ENCODE results near the gene NMT1.

Gene NMT1

GRCh38 chr17:45060797-45061605 lies at the start of gene NMT1:
Gene NMT1 (plus strand): TSS chr17:45061317. CDS start chr17:45061330, 13 bp downstream.
- peak; percentile 99 for DNase-seq (ENCODE audit: low spot score)

DNA sequence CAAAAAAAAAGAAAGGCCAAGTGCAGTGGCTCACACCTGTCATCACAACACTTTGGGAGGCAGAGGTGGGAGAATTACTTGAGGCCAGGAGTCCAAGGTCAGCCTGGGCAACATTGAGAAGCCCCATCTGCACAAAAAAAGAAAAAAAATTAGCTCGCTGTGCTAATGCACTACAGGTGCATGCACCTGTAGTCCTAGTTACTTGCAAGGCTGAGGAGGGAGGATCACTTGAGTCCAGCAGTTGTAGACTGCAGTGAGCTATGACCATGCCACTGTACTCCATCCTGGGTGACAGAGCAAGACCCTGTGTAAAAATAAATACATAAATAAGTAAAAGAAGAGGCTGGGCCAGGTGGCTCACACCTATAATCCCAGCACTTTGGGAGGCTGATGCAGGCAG lies 49.4 kb upstream of the NMT1 start:
- no peak for DNase-seq (ENCODE audit: low spot score)

GRCh38 chr17:45013021-45013997 lies 47.8 kb upstream of the NMT1 start:
- DNase-seq (ENCODE audit: low spot score), result no peak

DNA sequence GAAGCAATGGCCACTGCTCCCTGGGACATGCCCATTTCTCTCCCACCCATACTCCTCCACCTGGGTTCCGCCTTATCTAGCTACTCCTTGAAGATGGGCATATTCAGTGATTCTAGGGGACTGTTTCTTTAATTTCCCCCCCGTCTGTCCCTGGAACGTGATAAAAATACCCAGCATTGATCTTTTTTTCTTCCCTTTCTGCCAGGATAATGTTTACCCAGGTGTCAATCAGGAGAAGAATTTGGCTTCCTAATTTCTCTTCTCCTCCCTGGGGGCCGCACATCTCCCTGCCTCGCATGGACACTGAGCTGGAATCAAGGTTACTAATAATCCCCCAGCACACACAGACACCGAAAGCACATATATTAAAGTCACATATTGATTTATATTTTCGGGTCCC lies 44.9 kb upstream of the NMT1 start:
- no peak for DNase-seq (ENCODE audit: low spot score)

DNA sequence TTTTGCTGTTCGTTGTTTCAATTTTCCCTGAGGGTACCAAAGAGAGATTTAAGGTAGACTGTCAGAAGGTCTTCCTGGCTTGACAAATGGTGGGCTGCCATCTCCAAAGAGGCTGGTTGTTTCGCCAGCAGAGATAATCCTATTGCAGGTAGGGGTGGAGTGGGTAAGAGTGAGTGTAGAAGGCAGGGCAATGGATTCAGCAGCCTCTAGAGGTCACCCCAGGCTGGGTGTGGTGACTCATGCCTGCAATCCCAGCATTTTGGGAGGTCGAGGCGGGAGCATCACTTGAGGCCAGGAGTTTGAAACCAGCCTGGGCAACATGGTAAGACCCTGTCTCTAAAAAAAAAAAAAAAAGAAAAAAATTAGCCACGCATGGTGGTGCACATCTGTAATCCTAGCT lies 44.3 kb upstream of the NMT1 start:
- DNase-seq (ENCODE audit: low spot score), result no peak

GRCh38 chr17:45018514-45018847 lies 42.6 kb upstream of the NMT1 start:
- DNase-seq (ENCODE audit: low spot score), result no peak

- DNase-seq (ENCODE audit: low spot score), result no peak
Observed at GRCh38 chr17:45018848-45019711, 42.0 kb upstream of the NMT1 start.

DNA sequence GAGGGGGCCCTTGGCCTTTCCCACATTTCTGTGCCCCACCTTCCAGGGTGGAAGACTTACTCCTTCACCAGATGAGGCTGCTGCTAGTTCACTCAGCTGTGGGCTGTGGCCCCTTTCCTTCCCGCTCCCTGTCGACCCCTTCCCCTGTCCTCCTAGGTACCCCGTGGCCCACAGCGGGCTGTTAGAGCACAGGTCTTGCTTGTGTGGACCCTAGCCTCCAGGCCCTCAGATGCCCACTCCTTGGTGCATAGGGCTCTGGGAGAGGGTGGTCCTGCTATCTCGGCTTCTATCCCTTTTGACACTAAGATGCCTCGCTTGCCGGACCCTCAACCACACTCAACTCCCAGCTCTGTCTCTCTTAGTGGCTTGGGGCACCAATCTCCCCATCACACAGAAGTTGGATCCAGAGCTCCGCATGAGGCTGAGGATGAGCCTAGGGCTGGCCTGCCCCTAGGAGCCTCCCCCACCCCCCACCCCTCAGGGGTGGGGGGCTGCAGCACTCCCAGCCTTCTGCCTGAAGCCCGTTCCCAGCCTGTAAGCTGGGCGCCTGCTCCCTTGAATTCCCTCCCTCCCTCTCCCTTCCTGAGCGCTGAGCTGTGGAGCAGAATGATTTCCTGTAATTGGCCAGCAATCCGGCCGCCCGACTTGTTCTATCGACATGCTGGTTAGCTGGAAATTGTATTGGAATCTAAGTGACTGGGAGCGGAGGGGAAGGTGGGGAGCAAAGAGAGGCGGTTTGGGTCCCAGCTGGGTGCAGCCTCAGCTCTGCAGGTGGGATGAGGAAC lies 40.6 kb upstream of the NMT1 start:
- no peak for DNase-seq (ENCODE audit: low spot score)

- peak; percentile 90 for DNase-seq (ENCODE audit: low spot score)
Observed at GRCh38 chr17:45021607-45022287, 39.4 kb upstream of the NMT1 start.

GRCh38 chr17:45022288-45022648 lies 38.8 kb upstream of the NMT1 start:
- no peak for DNase-seq (ENCODE audit: low spot score)

DNA sequence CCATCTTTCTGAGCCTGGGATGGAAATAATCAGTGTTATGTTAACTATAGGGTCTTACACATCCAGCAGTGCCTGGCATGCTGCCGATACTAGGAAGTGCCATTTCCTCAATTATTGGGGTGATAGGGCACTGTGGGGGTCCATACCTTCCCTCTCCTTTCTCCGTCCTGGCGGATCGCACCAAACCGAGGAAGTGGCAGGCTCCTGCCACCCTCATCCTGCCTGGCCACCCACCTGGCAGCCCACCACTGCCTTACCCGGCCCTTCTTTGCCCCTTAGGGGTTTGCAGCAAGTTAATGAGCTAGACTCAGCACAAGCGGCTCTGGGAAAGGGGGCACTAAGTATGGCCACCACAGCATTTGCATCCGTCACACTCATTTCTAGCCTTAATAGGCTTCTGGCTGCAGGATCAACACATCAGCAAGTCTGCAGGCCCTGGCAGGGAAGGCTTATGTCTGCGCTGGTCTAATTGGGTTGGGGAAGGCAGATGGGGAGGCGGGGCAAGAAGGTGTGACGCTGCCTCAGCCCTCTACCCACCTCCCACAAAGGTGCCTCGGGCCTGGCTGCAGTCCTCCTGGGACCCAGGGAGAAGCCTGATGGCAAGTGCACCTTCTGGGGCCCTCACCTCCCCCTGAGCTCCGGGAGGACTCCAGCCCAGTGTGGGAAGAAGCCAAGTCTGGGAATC lies 38.3 kb upstream of the NMT1 start:
- DNase-seq (ENCODE audit: low spot score), result no peak

DNA sequence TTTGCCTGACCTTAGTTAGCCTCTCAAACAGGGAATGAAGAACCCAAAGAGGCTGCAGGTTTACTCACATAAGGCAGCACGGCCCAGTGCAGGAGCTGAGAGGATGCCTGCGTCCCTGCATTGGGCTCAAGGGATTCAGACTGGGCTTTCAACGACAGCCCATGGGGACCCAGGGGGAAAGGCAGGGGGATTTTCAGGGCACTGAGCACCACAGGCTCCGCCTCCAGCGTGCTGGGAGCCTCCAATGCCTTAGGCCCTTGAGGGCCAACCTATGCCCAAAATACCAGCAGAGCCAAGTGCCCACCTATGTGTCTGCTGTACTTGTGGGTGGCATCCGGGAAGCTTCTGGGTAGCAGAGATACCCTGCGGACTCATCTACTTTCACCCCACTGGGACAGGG lies 32.0 kb upstream of the NMT1 start:
- no peak for DNase-seq (ENCODE audit: low spot score)

DNA sequence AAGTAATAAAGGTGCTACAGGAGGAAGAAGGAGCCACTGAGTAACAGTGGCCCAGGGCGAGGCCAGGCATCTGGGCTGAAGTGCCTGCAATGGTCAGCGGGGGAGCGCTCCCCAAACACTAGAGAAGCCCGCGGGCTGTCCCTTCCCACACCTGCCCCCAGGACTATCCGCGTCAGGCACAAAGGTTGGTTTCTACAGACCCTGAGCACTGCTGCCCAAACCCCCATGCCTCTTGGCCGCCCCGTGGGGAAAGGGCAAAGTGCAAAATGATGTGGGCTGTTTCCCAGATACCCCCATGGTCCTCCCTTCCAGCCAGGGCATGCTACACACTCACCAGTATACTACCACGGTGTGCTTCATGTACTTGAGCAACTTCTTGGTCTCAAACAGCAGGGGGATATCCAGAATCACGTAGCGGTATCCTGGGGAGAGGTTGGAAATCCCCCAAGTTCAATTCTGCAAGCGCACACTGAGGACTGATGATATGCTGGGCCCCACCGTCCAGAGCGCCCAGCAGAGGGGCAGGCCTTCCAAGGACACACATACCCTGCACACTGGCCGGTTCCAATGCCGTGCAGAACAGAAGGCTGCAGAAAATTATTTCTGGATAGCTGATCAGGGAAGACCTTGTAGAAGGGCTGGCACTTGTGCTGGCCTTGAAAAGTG lies 31.2 kb upstream of the NMT1 start:
- DNase-seq (ENCODE audit: low spot score), result no peak

- no peak for DNase-seq (ENCODE audit: low spot score)
Observed at GRCh38 chr17:45030733-45031132, 30.4 kb upstream of the NMT1 start.

DNA sequence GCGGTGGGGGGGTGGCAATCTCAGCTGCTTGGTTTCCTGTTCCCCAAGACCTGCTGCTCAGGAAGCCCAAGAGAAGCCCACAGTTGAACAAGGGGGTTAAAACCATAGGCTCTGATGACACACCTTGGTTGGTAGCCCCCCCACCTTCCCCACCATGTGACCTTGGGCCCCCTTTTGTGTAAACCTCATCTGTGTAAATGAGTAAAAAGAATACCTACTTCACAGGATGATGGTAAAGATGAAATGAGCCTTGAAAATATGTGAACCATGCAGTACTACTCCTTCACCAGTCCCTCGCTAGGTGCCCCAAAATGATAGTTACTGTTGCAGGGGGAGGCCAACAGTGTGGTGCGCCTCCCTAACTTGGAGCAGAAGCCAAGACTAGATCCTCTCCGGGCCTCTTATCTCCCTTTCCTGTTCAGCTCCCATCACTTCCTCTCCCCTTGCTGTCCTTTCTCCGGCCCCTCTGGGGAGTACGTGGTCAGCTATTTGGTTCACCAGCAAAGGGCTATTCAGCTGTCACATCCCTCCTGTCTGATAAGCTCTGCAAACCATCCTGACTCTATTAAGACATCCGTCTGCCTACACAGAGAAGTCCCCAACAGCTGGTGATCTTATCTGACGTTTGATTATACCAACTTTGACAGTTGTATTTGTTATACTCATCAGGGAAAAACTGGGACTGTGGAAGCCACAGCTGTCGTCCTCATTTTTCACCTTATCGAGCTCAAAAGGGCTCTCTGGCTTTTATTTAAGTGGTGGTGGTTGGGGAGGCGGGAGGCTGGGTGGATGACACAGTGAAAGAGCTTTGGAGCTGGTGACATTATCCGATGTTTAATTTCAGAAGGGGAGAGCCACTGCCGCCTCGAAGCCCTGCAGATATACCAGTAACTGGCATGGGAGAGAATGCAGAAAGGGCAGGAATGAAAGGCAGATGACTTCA lies 29.6 kb upstream of the NMT1 start:
- DNase-seq (ENCODE audit: low spot score), result no peak

DNA sequence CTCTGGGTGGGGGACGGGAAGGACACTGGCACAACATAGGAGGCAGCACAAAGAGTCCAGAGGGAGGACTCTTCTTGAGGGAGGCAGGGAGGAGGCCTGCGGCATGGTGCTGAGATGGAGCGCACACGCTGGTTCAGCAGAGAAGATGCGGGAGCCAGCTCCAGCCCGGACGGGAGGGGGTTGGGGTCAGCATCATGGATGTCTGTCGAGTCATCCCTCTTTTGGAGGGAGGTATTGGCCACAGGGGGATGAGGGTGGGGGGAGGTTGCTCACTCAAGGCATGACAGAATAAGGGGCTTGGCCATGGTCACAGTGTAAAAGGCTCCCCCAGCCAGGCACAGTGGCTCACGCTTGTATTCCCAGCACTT lies 29.0 kb upstream of the NMT1 start:
- no peak for DNase-seq (ENCODE audit: low spot score)

GRCh38 chr17:45034599-45034998 lies 26.5 kb upstream of the NMT1 start:
- DNase-seq (ENCODE audit: low spot score), result no peak

DNA sequence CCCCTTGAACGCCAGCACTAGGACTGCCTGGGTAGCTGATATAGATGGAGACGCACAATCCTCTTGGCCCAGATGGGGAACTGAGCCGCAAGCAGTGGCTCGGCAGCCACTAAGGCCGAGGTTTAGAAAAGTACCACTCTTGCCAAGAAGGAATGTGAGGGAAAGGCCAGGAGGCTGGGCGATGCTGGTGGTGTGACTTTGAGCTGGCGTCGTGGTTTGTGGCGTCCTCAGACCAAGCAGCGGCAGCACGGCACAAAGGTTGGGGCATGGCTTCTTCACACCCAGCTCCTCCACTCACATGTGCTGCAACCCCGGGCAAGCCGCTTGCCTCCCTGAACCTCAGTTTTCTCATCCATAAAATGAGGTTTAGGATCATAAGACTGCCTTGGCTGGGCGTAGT lies 25.3 kb upstream of the NMT1 start:
- no peak for DNase-seq (ENCODE audit: low spot score)

GRCh38 chr17:45036691-45037090 lies 24.4 kb upstream of the NMT1 start:
- no peak for DNase-seq (ENCODE audit: low spot score)
